Measurements from ENCODE around the gene SYMPK.
A peak's percentile ranks its signal among the peaks of the same experiment; 100 is the strongest.
"Not testable (repeated sequence)": the region's sequence is repeated elsewhere in the genome, so short reads cannot be mapped to it uniquely, and the experiment has no call there.

The SYMPK gene

GRCh38 chr19:45862564-45863334, at the start of gene SYMPK:
Gene SYMPK (minus strand): TSS chr19:45863147. CDS start chr19:45854495, 8,652 bp downstream.
- peak; percentile 97 for DNase-seq

GRCh38 chr19:45911291-45911690, 48.3 kb upstream of the SYMPK start:
- no peak for DNase-seq

- DNase-seq = no peak
Observed at GRCh38 chr19:45908956-45909355, 46.0 kb upstream of the SYMPK start.

GRCh38 chr19:45906221-45906620, 43.3 kb upstream of the SYMPK start:
- DNase-seq = no peak

- DNase-seq = no peak
Observed at GRCh38 chr19:45905011-45905410, 42.1 kb upstream of the SYMPK start.

- DNase-seq = peak; percentile 87
Observed at GRCh38 chr19:45902651-45903625, 40.0 kb upstream of the SYMPK start.

- DNase-seq = no peak
Observed at GRCh38 chr19:45901912-45902650, 39.1 kb upstream of the SYMPK start, which contains the start of gene MYPOP. Gene MYPOP (minus strand): TSS chr19:45902613. CDS start chr19:45901773, 840 bp downstream.

- no peak for DNase-seq
Observed at GRCh38 chr19:45901432-45901911, 38.5 kb upstream of the SYMPK start.

GRCh38 chr19:45900738-45901431, 37.9 kb upstream of the SYMPK start:
- DNase-seq = no peak

- no peak for DNase-seq
Observed at GRCh38 chr19:45899919-45900589, 37.1 kb upstream of the SYMPK start.

GRCh38 chr19:45899253-45899652, 36.3 kb upstream of the SYMPK start:
- DNase-seq = no peak

GRCh38 chr19:45897261-45897812, 34.4 kb upstream of the SYMPK start:
- no peak for DNase-seq

GRCh38 chr19:45895983-45896599, 33.1 kb upstream of the SYMPK start:
- DNase-seq = not testable (repeated sequence)

GRCh38 chr19:45895519-45895972, 32.6 kb upstream of the SYMPK start:
- no peak for DNase-seq

GRCh38 chr19:45890877-45891276, 27.9 kb upstream of the SYMPK start:
- no peak for DNase-seq

GRCh38 chr19:45889210-45889885, 26.4 kb upstream of the SYMPK start:
- no peak for DNase-seq

- no peak for DNase-seq
Observed at GRCh38 chr19:45887200-45887710, 24.3 kb upstream of the SYMPK start.

GRCh38 chr19:45886427-45887199, 23.7 kb upstream of the SYMPK start:
- peak; percentile 61 for DNase-seq
